OCI-M1 (cell line): Measurements from ENCODE around the gene SPINK8.
"Not testable (repeated sequence)": the region's sequence is repeated elsewhere in the genome, so short reads cannot be mapped to it uniquely, and the experiment has no call there.

Experiments
- DNase-seq: peaks from one replicate; lab custom pipeline; 2025; lab: John Stamatoyannopoulos, UW

The SPINK8 gene

GRCh38 chr3:48276911-48277641 is 56.4 kb downstream of the SPINK8 start:
- no peak for DNase-seq

GRCh38 chr3:48275287-48276027 is 58.0 kb downstream of the SPINK8 start:
- DNase-seq, result no peak

GRCh38 chr3:48274452-48274851 is 59.0 kb downstream of the SPINK8 start:
- DNase-seq, result no peak

- DNase-seq, result peak; percentile 80
Measured at GRCh38 chr3:48273594-48274211, 59.8 kb downstream of the SPINK8 start.

GRCh38 chr3:48271763-48272498 is 61.5 kb downstream of the SPINK8 start:
- no peak for DNase-seq

GRCh38 chr3:48271223-48271622 is 62.2 kb downstream of the SPINK8 start:
- not testable (repeated sequence) for DNase-seq

DNA sequence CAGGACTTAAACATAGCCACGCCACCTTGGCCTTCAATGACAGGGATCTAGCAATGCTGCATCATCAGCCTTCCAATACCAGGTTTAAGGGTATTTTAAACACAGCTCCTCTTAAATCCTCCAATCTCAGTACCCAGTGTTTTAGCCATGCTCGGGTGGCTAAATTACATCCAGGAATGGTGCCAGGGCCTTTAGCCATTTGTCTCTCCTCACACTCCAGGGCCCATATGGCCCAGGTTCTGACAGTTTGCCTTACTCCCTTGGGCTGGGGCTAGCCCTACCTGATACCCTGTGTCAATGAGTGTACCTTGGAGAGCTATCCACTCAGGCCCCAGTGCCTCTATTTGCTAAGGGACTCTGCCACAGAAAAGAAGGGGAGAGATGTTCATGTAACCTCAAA is 63.2 kb downstream of the SPINK8 start:
- DNase-seq, result no peak

DNA sequence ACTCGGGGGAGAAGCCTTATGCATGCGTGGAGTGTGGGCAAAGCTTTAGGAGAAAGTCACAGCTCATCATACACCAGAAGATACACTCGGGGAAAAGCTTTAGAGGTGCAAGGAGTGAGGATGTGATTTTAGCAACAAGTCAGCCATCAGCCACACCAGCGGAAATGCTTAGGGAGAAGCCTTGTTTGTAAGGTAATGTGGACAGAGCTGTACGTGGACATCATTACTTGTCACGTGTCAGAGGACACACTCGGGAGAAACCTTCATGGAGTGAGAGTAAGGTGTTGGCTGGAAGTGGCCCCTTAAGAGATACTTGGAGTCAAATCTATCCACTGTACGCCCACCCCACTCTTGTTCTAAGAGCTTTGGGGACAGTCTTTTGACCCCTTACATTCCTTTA is 63.9 kb downstream of the SPINK8 start:
- DNase-seq, result no peak

DNA sequence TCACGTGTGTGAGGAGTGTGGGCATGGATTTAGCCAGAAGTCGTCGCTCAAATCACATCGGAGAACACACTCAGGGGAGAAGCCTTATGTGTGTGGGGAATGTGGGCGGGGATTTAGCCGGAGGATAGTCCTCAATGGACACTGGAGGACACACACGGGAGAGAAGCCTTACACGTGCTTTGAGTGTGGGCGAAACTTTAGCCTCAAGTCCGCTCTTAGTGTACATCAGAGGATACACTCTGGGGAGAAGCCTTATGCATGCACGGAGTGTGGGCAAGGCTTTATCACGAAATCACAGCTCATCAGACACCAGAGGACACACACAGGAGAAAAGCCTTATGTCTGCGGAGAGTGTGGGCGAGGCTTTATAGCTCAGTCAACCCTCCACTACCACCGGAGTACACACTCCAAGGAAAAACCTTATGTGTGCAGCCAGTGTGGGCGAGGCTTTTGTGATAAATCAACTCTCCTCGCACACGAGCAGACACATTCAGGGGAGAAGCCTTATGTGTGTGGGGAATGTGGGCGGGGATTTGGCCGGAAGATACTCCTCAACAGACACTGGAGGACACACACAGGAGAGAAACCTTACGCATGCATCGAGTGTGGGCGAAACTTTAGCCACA is 64.4 kb downstream of the SPINK8 start:
- DNase-seq, result no peak

DNA sequence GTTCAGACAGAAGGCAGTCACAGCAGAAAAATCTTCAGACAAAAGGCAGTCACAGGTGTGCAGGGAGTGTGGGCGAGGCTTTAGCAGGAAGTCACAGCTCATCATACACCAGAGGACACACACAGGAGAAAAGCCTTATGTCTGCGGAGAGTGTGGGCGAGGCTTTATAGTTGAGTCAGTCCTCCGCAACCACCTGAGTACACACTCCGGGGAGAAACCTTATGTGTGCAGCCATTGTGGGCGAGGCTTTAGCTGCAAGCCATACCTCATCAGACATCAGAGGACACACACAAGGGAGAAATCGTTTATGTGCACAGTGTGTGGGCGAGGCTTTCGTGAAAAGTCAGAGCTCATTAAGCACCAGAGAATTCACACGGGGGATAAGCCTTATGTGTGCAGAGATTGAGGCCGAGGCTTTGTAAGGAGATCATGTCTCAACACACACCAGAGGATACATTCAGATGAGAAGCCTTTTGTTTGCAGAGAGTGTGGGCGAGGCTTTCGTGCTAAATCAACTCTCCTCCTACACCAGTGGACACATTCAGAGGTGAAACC is 65.0 kb downstream of the SPINK8 start:
- no peak for DNase-seq

- no peak for DNase-seq
Measured at GRCh38 chr3:48267782-48268181, 65.7 kb downstream of the SPINK8 start.

DNA sequence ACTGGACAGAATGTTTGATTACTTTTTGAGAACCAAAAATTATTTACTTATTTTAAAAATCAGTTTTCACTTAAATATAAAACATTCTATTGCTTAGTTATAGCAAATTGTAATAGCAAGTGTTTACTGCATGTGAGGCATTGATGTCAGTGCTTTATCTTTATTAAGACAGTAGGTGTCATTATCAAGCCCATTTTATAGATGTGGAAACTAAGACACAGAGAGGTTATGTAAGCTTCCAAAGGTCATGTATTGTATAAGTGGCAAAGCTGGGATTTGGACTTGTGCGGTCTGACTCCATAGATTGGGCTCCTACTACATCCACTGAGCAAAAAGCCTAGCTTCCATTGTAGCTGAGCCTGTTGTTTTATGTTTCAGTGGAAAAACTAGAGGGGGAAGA is 74.9 kb downstream of the SPINK8 start:
- no peak for DNase-seq
